Astrocyte (in vitro differentiated cells and primary cell): Measurements from ENCODE around the gene ZNF503. TPM values are rescaled to one million over a fixed set of nuclear protein-coding genes. Genes with fewer than 3 reads are reported as not detected.

Source experiments
- DNase-seq: peaks from one replicate; pipeline ENCODE4 v3.0.0-alpha.2; 2010; ENCODE audit warnings: low read depth
- FAIRE-seq: peaks from 2 replicates; lab custom pipeline; 2011; peaks lifted over from hg19 to GRCh38; lab: Jason Lieb, UNC
- H2AFZ ChIP-seq: 2 replicates; pipeline ENCODE4 v1.6.0; 2012; ENCODE audit warnings: low read depth, low read length, inconsistent platforms
- H3K27ac ChIP-seq: 2 replicates; pipeline ENCODE4 v1.5.1; 2011; ENCODE audit warnings: low read depth, low read length, inconsistent platforms
- H3K27me3 ChIP-seq: 2 replicates; pipeline ENCODE4 v1.6.0; 2011; ENCODE audit warnings: low read length, inconsistent platforms; ENCODE audit not compliant: insufficient read depth
- H3K36me3 ChIP-seq: 2 replicates; pipeline ENCODE4 v1.5.1; 2011; ENCODE audit warnings: low read length, inconsistent platforms; ENCODE audit not compliant: insufficient read depth
- H3K4me1 ChIP-seq: 2 replicates; pipeline ENCODE4 v1.5.1; 2011; ENCODE audit warnings: low read length, inconsistent platforms; ENCODE audit not compliant: insufficient read depth
- H3K4me2 ChIP-seq: 2 replicates; pipeline ENCODE4 v1.6.0; 2012; ENCODE audit warnings: low read length, inconsistent platforms
- H3K4me3 ChIP-seq: 2 replicates; pipeline ENCODE4 v1.5.1; 2011; ENCODE audit warnings: low read depth, mild to moderate bottlenecking, low read length, inconsistent platforms; ENCODE audit not compliant: insufficient read depth
- H3K79me2 ChIP-seq: 2 replicates; pipeline ENCODE4 v1.6.0; 2012; ENCODE audit warnings: mild to moderate bottlenecking, low read length, inconsistent platforms; ENCODE audit not compliant: insufficient read depth
- H3K9ac ChIP-seq: 2 replicates; pipeline ENCODE4 v1.6.0; 2012; ENCODE audit warnings: mild to moderate bottlenecking, low read length, inconsistent platforms
- H3K9me3 ChIP-seq: 2 replicates; pipeline ENCODE4 v1.5.1; 2012; ENCODE audit warnings: low read depth, mild to moderate bottlenecking, low read length, inconsistent platforms; ENCODE audit not compliant: insufficient read depth
- H4K20me1 ChIP-seq: 2 replicates; pipeline ENCODE4 v1.6.0; 2012; ENCODE audit warnings: low read length, inconsistent platforms; ENCODE audit not compliant: insufficient read depth
- H3K27ac Mint-ChIP-seq: one replicate; pipeline ENCODE4 v1.8.0; 2021; ENCODE audit warnings: mild to moderate bottlenecking, mixed read lengths; ENCODE audit not compliant: unreplicated experiment
- H3K27me3 Mint-ChIP-seq: one replicate; pipeline ENCODE4 v1.8.0; 2021; ENCODE audit warnings: low read depth, mixed read lengths; ENCODE audit not compliant: unreplicated experiment
- H3K36me3 Mint-ChIP-seq: one replicate; pipeline ENCODE4 v1.8.0; 2021; ENCODE audit warnings: low read depth, mixed read lengths; ENCODE audit not compliant: unreplicated experiment
- H3K4me1 Mint-ChIP-seq: one replicate; pipeline ENCODE4 v1.8.0; 2021; ENCODE audit warnings: low read depth, mixed read lengths; ENCODE audit not compliant: unreplicated experiment
- H3K4me3 Mint-ChIP-seq: one replicate; pipeline ENCODE4 v1.8.0; 2021; ENCODE audit warnings: mild to moderate bottlenecking, moderate library complexity, mixed read lengths; ENCODE audit not compliant: unreplicated experiment
- H3K9me3 Mint-ChIP-seq: one replicate; pipeline ENCODE4 v1.8.0; 2021; ENCODE audit warnings: mild to moderate bottlenecking, mixed read lengths; ENCODE audit not compliant: unreplicated experiment
- CTCF ChIP-seq: IDR thresholded peaks from 2 replicates; pipeline ENCODE4 v1.5.1; 2011; ENCODE audit warnings: low read depth, mild to moderate bottlenecking, inconsistent platforms, low read length, moderate library complexity; ENCODE audit not compliant: insufficient read depth
- EZH2 ChIP-seq: IDR thresholded peaks from 2 replicates; pipeline ENCODE4 v1.6.1; 2012; ENCODE audit warnings: mild to moderate bottlenecking, low read length, inconsistent platforms; ENCODE audit not compliant: insufficient read depth
- total RNA-seq: library from RNA; stranded (reverse); gene quantifications from 2 replicates; pipeline ENCODE4 v1.2.1, GENCODE V29; 2021

Gene ZNF503
- total RNA-seq, 1 donor from 2014 or later, result 11.9 TPM

- H3K4me2 ChIP-seq, result no peak overlapping the region
- no peaks in the 10 kb centered on the region for H4K20me1 ChIP-seq
- no peak overlapping the region for H2AFZ ChIP-seq
- H3K27me3 ChIP-seq, result no peaks in the 10 kb centered on the region
- H3K4me3 ChIP-seq, result no peak overlapping the region
- Mint-ChIP-seq H3K9me3 (peaks cover 3% of the 10 kb centered on the region), H3K27ac (no peak overlapping the region), H3K27me3 (peaks cover 28% of the 10 kb centered on the region), H3K4me1 (no peaks in the 10 kb centered on the region), H3K4me3 (no peak overlapping the region), H3K36me3 (no peaks in the 10 kb centered on the region)
- no peak overlapping the region for H3K9ac ChIP-seq
- H3K4me1 ChIP-seq, result no peaks in the 10 kb centered on the region
- H3K9me3 ChIP-seq, result no peaks in the 10 kb centered on the region
- no peak overlapping the region for H3K27ac ChIP-seq
- DNase-seq, result no peak
- H3K79me2 ChIP-seq, result no peaks in the 10 kb centered on the region
- no peaks in the 10 kb centered on the region for H3K36me3 ChIP-seq
- FAIRE-seq, result no peak
- TF ChIP-seq CTCF, result no peak
- TF ChIP-seq EZH2, result no peak
Observed at GRCh38 chr10:75379817-75380216, 21.7 kb downstream of the ZNF503 start.

DNA sequence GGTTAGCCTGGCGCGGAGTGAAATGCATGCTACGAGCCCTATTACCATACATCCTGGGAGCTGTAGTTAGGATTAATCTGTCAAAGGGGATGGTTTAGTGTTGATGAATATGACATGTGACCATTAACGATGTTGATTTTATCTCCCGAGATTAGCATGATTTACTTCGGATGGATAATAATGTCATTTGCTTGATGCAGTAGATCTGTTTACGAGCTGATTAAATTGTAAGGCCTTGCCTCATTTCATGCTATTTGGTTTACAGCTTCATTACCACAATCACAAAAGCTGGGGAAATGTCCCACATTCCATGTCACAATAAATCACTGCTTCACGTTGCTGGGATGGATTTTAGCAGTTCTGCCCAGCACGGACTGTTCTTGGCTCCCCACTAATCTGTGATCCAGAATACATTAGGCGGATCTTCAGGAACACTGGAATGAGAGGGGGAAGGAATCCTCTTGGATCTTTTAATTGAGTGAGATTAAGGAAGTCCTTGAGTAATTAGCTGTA is 22.3 kb downstream of the ZNF503 start:
- Mint-ChIP-seq H3K36me3 (no peaks in the 10 kb centered on the region), H3K9me3 (peaks cover 3% of the 10 kb centered on the region)

More for the DNA sequence above, 22.3 kb downstream of the ZNF503 start:
- Histone ChIP-seq H3K4me2 (no peak overlapping the region), H4K20me1 (no peaks in the 10 kb centered on the region), H3K4me1 (no peaks in the 10 kb centered on the region), H3K79me2 (no peaks in the 10 kb centered on the region), H3K4me3 (no peak overlapping the region), H3K9ac (no peak overlapping the region), H3K36me3 (no peaks in the 10 kb centered on the region), H3K27ac (no peak overlapping the region), H3K27me3 (no peaks in the 10 kb centered on the region), H3K9me3 (no peaks in the 10 kb centered on the region), H2AFZ (no peak overlapping the region)
- H3K4me1 Mint-ChIP-seq, result no peaks in the 10 kb centered on the region
- DNase-seq (peak; percentile 34), FAIRE-seq (no peak)
- TF ChIP-seq EZH2, result no peak
- TF ChIP-seq CTCF, result no peak
- no peak overlapping the region for H3K4me3 Mint-ChIP-seq
- peaks cover 28% of the 10 kb centered on the region for H3K27me3 Mint-ChIP-seq
- no peak overlapping the region for H3K27ac Mint-ChIP-seq
